K562 (cell line): ENCODE data around the gene GAK. TPM values are rescaled to one million over a fixed set of nuclear protein-coding genes. Genes with fewer than 3 reads are reported as not detected.
A peak's percentile ranks its signal among the peaks of the same experiment; 100 is the strongest.

Source experiments
- ATAC-seq: fragments of 200-7000 bp; cut with Tn5 transposase; 3 replicates; pipeline ENCODE4 v1.9.1; 2020; ENCODE audit warnings: moderate library complexity
- BruUV-seq: library from RNA; stranded (reverse); fragments of 400-500 nt; replicated peaks from 2 replicates; lab custom pipeline; 2021; lab: Mats Ljungman, UMichigan
- CTCF ChIA-PET: fragments of 300-600 bp; formaldehyde crosslinking; extraction: SDS; loops from one replicate; lab custom pipeline; 2021; ENCODE audit warnings: low intra/inter-chr PET ratio; lab: Yijun Ruan, JAX
- POLR2A ChIA-PET: fragments of 300-600, 350-650 bp; sonication (Branson Sonifier 250); formaldehyde crosslinking; extraction: SDS; loops from one replicate; lab custom pipeline; 2021; ENCODE audit warnings: antibody characterized with exemption, inconsistent platforms; lab: Yijun Ruan, JAX
- DNase-seq, 4 experiments: peaks; one replicate each; pipeline versions ENCODE4 v3.0.0 to v3.0.0-alpha.2; 2011 to 2018; ENCODE audit warnings: low spot score in 3 of 4, mixed read lengths in 3 of 4; ENCODE audit errors: extremely low read depth in 1 of 4
- FAIRE-seq: peaks from 2 replicates; lab custom pipeline; 2011; peaks lifted over from hg19 to GRCh38; lab: Jason Lieb, UNC
- H2AFZ ChIP-seq: 2 replicates; pipeline ENCODE4 v1.6.0; 2011; ENCODE audit warnings: low read depth, low read length, control low read depth, inconsistent platforms
- H3K27ac ChIP-seq: fragments of 200-600 bp; 3 replicates; pipeline ENCODE4 v1.8.0; 2011; ENCODE audit warnings: low read depth, mild to moderate bottlenecking, control low read depth, inconsistent platforms, low read length, moderate library complexity, mixed read lengths; ENCODE audit errors: extremely low read depth
- H3K27me3 ChIP-seq, 2 experiments: fragments of 300-600 bp in 1 of 2; 2 replicates in 1 of 2; 3 replicates in 1 of 2; pipeline versions ENCODE4 v1.6.0 to v1.8.0; 2011; ENCODE audit warnings: inconsistent platforms in 2 of 2, low read length in 2 of 2, mild to moderate bottlenecking in 1 of 2, mixed read lengths in 1 of 2, moderate library complexity in 1 of 2; ENCODE audit not compliant: control insufficient read depth in 2 of 2, insufficient read depth in 2 of 2
- H3K36me3 ChIP-seq: fragments of 300-600 bp; 3 replicates; pipeline ENCODE4 v1.8.0; 2011; ENCODE audit warnings: mild to moderate bottlenecking, low read length, inconsistent platforms; ENCODE audit not compliant: control insufficient read depth, insufficient read depth
- H3K4me1 ChIP-seq, 2 experiments: fragments of 200-600 bp in 1 of 2; replicated peaks in 1 of 2; 2 replicates in 1 of 2; 3 replicates in 1 of 2; pipeline versions ENCODE4 v1.5.1 to v1.8.0; 2011; ENCODE audit warnings: inconsistent platforms in 2 of 2, low read length in 2 of 2, mild to moderate bottlenecking in 1 of 2, mixed read lengths in 1 of 2, moderate library complexity in 1 of 2; ENCODE audit not compliant: control insufficient read depth in 2 of 2, insufficient read depth in 2 of 2
- H3K4me2 ChIP-seq: 2 replicates; pipeline ENCODE4 v1.6.1; 2011; ENCODE audit warnings: low read length, control low read depth, inconsistent platforms, mixed read lengths; ENCODE audit not compliant: insufficient read depth
- H3K4me3 ChIP-seq: fragments of 200-600 bp; sonication (generic), shearing (Covaris generic); 2 replicates; pipeline ENCODE4 v1.5.1; 2016; ENCODE audit warnings: control low read depth, inconsistent platforms
- H3K79me2 ChIP-seq: fragments of 200-600 bp; 3 replicates; pipeline ENCODE4 v1.8.0; 2011; ENCODE audit warnings: low read length, inconsistent platforms; ENCODE audit not compliant: control insufficient read depth, insufficient read depth
- H3K9ac ChIP-seq, 2 experiments: 2 replicates each; pipeline versions ENCODE4 v1.6.0 to v1.6.1; 2011; ENCODE audit warnings: low read depth in 2 of 2, low read length in 2 of 2, control low read depth in 1 of 2, inconsistent platforms in 1 of 2, mild to moderate bottlenecking in 1 of 2, mixed read lengths in 1 of 2; ENCODE audit not compliant: insufficient read depth in 1 of 2
- H3K9me1 ChIP-seq: one replicate; pipeline ENCODE4 v1.6.0; 2011; ENCODE audit warnings: inconsistent platforms, mild to moderate bottlenecking, low read length, moderate library complexity; ENCODE audit not compliant: control insufficient read depth, insufficient read depth
- H3K9me3 ChIP-seq: replicated peaks from 2 replicates; pipeline ENCODE4 v1.5.1; 2011; ENCODE audit warnings: low read depth, low read length, inconsistent platforms; ENCODE audit not compliant: control insufficient read depth, insufficient read depth
- H4K20me1 ChIP-seq: replicated peaks from 2 replicates; pipeline ENCODE4 v1.6.1; 2011; ENCODE audit warnings: low read length, inconsistent platforms, mixed read lengths; ENCODE audit not compliant: control insufficient read depth, insufficient read depth
- CHD1 ChIP-seq: fragments of 200-600 bp; sonication (generic); IDR thresholded peaks from one replicate; pipeline ENCODE4 v1.6.1; 2012; ENCODE audit warnings: mild to moderate bottlenecking, moderate library complexity, low read length, inconsistent platforms
- CREB1 ChIP-seq, 2 experiments: sonication (generic) in 1 of 2; formaldehyde crosslinking in 1 of 2; IDR thresholded peaks; 2 replicates each; pipeline versions ENCODE4 v1.6.1 to v1.8.0; 2012 to 2022; ENCODE audit warnings: inconsistent platforms in 1 of 2, mild to moderate bottlenecking in 1 of 2, missing genetic modification reagents in 1 of 2, moderate library complexity in 1 of 2
- FUS ChIP-seq: fragments of 200-400 bp; formaldehyde crosslinking; optimal IDR thresholded peaks from 2 replicates; pipeline ENCODE3; 2017; ENCODE audit warnings: low read depth, low read length
- MECOM ChIP-seq: fragments of 250-450 bp; sonication (Bioruptor Pico); IDR thresholded peaks from 2 replicates; pipeline ENCODE4 v1.8.0; 2022; ENCODE audit warnings: inconsistent platforms
- NCOR1 ChIP-seq: fragments of 450-650 bp; IDR thresholded peaks from 2 replicates; pipeline ENCODE4 v1.6.1; 2016; ENCODE audit warnings: mild to moderate bottlenecking, moderate library complexity
- PHF8 ChIP-seq: fragments of 200-600 bp; sonication (generic); IDR thresholded peaks from 2 replicates; pipeline ENCODE4 v1.6.1; 2012; ENCODE audit warnings: mixed run types, mild to moderate bottlenecking, inconsistent platforms, low read length, moderate library complexity, borderline replicate concordance
- RBM34 ChIP-seq: fragments of 200-400 bp; formaldehyde crosslinking; IDR thresholded peaks from 2 replicates; pipeline ENCODE4 v1.6.1; 2018; ENCODE audit warnings: low read length, borderline replicate concordance; ENCODE audit not compliant: insufficient read depth
- SMAD3 ChIP-seq: fragments of 450-650 bp; formaldehyde crosslinking; conservative IDR thresholded peaks from 2 replicates; pipeline ENCODE4 v1.4.0; 2020; ENCODE audit warnings: mild to moderate bottlenecking
- ZNF140 ChIP-seq: fragments of 250-450 bp; sonication (Bioruptor Pico); IDR thresholded peaks from 2 replicates; pipeline ENCODE4 v1.8.0; 2021; ENCODE audit warnings: moderate library complexity, mild to moderate bottlenecking, inconsistent platforms
- ZNF354B ChIP-seq: fragments of 250-450 bp; sonication (Bioruptor Pico); IDR thresholded peaks from 2 replicates; pipeline ENCODE4 v1.4.0; 2020
- ZNF507 ChIP-seq: conservative IDR thresholded peaks from 2 replicates; pipeline ENCODE4 v1.6.1; 2017; ENCODE audit warnings: missing genetic modification characterization, missing compliant biosample characterization
- ZNF77 ChIP-seq: fragments of 250-450 bp; sonication (Bioruptor Pico); IDR thresholded peaks from 2 replicates; pipeline ENCODE4 v1.5.0; 2020
- WGBS: fragments of 100-300 bp; shearing (Covaris generic); methylation state at CpG from one replicate; pipeline ENCODE4 v1.1.6; 2016; ENCODE audit warnings: low coverage, mixed read lengths; ENCODE audit not compliant: insufficient coverage; ENCODE audit errors: missing lambda C conversion rate; 5-methylcytosine and 5-hydroxymethylcytosine counted together
- in situ Hi-C: fragments of 300-500 bp; cut with MboI; formaldehyde crosslinking; loops from 4 replicates; pipeline ENCODE4 v1.15.0; 2018; ENCODE audit warnings: inconsistent platforms, mixed read lengths
- intact Hi-C: fragments of 100-400 bp; cut with micrococcal nuclease; formaldehyde crosslinking; loops from 2 replicates; pipeline ENCODE4 v1.14.2; 2022
- polyA plus RNA-seq, 8 experiments: library from polyadenylated mRNA; depleted of rRNA in 4 of 8; stranded (reverse) in 5 of 8; unstranded in 3 of 8; fragments of >200 nt; fragmentation: Nextera tagmentation in 2 of 8; fragmentation: Illumina TruSeq in 1 of 8; extraction: Ambion mirVana in 2 of 8; extraction: Trizol in 1 of 8; gene quantifications; 2 replicates each; pipeline versions ENCODE4 v1.2.1 to v1.2.3, GENCODE V29; 2011 to 2014; ENCODE audit warnings: inconsistent platforms in 1 of 8, missing spikeins in 1 of 8
- total RNA-seq, 7 experiments: library from RNA; depleted of rRNA in 6 of 7; stranded (reverse); fragments of >200 nt in 6 of 7; fragmentation: Illumina TruSeq in 2 of 7; extraction: Trizol in 2 of 7; gene quantifications; 2 replicates each; pipeline versions ENCODE4 v1.2.1 to v1.2.3, GENCODE V29; 2011 to 2021; ENCODE audit warnings: low replicate concordance in 1 of 7
- TF ChIP-seq, protein P1 (sequence below): fragments of 250-450 bp; sonication (Bioruptor Pico); IDR thresholded peaks from 2 replicates; pipeline ENCODE4 v1.5.0; 2022; ENCODE audit warnings: mild to moderate bottlenecking
- TF ChIP-seq, protein P2 (sequence below): sonication (generic); formaldehyde crosslinking; IDR thresholded peaks from 2 replicates; pipeline ENCODE4 v1.8.1; 2022; ENCODE audit warnings: missing genetic modification reagents
- TF ChIP-seq, protein P3 (sequence below): fragments of 450-650 bp; formaldehyde crosslinking; IDR thresholded peaks from 2 replicates; pipeline ENCODE4 v1.4.0; 2020; ENCODE audit warnings: mild to moderate bottlenecking, moderate library complexity

Gene GAK
- total and polyA plus RNA-seq, 9 of the 15 experiments (the other 6 are each of a cell fraction or from before 2014, with no cell fraction given): 1.3 to 102 (median 16.2) TPM

DNA sequence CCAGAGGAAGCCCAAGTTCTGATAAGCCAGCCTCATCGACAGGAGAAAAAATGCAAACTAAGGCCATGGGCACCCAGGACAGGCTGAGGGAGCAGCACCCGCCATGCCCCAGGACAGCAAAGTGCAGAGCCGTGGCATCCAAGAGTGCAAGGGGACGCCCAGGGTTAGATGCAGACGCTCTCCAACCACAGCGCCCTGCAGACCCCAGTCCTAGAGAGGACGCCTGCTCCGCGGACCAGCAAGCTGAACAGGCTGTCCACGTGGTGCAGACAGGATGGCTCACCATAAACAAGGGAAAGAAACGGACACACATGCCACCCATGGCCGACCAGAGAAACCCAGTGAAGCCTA is 32.6 kb downstream of the GAK start:
- Histone ChIP-seq H3K9ac (peak overlapping the region in 1 of 2 experiments; percentile 28; a peak in 1 of 4 replicates), H3K36me3 (peaks cover 69% of the 10 kb centered on the region; the same call in 1 of the 3 replicates), H3K4me2 (no peak overlapping the region), H3K27me3 (no peaks in the 10 kb centered on the region), H3K4me1 (peaks cover 0 to 37% of the 10 kb centered on the region in 2 experiments; a peak in 2 of 5 replicates), H3K79me2 (no peaks in the 10 kb centered on the region), H2AFZ (no peak overlapping the region), H3K9me3 (no peaks in the 10 kb centered on the region), H3K27ac (no peak overlapping the region), H3K9me1 (no peaks in the 10 kb centered on the region), H4K20me1 (no peaks in the 10 kb centered on the region; the same call in 1 of the 2 replicates), H3K4me3 (no peak overlapping the region)
- TF ChIP-seq FUS: no peak
- no peak for TF ChIP-seq CREB1 (IDR thresholded peaks at IDR 0.05)
- TF ChIP-seq CREB1 (CRISPR knock-in tag; IDR thresholded peaks at IDR 0.05): no peak
- no peak for TF ChIP-seq ZNF354B (CRISPR knock-in tag)
- no peak for TF ChIP-seq SMAD3 (CRISPR knock-in tag)
- TF ChIP-seq ZNF77 (CRISPR knock-in tag): no peak
- no peak for TF ChIP-seq NCOR1
- TF ChIP-seq MECOM (CRISPR knock-in tag): no peak
- TF ChIP-seq ZNF140 (CRISPR knock-in tag): no peak
- no peak for TF ChIP-seq ZNF507 (tag)
- TF ChIP-seq, protein P1, sequence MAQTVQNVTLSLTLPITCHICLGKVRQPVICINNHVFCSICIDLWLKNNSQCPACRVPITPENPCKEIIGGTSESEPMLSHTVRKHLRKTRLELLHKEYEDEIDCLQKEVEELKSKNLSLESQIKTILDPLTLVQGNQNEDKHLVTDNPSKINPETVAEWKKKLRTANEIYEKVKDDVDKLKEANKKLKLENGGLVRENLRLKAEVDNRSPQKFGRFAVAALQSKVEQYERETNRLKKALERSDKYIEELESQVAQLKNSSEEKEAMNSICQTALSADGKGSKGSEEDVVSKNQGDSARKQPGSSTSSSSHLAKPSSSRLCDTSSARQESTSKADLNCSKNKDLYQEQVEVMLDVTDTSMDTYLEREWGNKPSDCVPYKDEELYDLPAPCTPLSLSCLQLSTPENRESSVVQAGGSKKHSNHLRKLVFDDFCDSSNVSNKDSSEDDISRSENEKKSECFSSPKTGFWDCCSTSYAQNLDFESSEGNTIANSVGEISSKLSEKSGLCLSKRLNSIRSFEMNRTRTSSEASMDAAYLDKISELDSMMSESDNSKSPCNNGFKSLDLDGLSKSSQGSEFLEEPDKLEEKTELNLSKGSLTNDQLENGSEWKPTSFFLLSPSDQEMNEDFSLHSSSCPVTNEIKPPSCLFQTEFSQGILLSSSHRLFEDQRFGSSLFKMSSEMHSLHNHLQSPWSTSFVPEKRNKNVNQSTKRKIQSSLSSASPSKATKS (CRISPR knock-in tag): no peak
- TF ChIP-seq, protein P2, sequence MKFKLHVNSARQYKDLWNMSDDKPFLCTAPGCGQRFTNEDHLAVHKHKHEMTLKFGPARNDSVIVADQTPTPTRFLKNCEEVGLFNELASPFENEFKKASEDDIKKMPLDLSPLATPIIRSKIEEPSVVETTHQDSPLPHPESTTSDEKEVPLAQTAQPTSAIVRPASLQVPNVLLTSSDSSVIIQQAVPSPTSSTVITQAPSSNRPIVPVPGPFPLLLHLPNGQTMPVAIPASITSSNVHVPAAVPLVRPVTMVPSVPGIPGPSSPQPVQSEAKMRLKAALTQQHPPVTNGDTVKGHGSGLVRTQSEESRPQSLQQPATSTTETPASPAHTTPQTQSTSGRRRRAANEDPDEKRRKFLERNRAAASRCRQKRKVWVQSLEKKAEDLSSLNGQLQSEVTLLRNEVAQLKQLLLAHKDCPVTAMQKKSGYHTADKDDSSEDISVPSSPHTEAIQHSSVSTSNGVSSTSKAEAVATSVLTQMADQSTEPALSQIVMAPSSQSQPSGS: no peak
- TF ChIP-seq PHF8: no peak
- no peak for TF ChIP-seq RBM34
- no peak for TF ChIP-seq CHD1
- TF ChIP-seq, protein P3, sequence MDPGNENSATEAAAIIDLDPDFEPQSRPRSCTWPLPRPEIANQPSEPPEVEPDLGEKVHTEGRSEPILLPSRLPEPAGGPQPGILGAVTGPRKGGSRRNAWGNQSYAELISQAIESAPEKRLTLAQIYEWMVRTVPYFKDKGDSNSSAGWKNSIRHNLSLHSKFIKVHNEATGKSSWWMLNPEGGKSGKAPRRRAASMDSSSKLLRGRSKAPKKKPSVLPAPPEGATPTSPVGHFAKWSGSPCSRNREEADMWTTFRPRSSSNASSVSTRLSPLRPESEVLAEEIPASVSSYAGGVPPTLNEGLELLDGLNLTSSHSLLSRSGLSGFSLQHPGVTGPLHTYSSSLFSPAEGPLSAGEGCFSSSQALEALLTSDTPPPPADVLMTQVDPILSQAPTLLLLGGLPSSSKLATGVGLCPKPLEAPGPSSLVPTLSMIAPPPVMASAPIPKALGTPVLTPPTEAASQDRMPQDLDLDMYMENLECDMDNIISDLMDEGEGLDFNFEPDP (CRISPR knock-in tag): no peak
- intact Hi-C loops (no loop called here), in situ Hi-C loops (no loop called here)
- no TSS peak for BruUV-seq
- ChIA-PET CTCF (no interaction called here), POLR2A (interaction anchor here (1.5 kb wide), 1 partner anchor 10 kb away, joined by 4 read pairs; no protein-coding TSS in a partner anchor)
- ATAC-seq (no peak), DNase-seq (no peak), FAIRE-seq (no peak)
- 88% methylated on average over 12 of the region's 12 CpGs for WGBS
